Activated CD4-positive, alpha-beta T cell treated with anti-CD3 and anti-CD28 coated beads for 48 hours (primary cell): ENCODE measurements around the gene RGS3.
"Not testable (repeated sequence)": the region's sequence is repeated elsewhere in the genome, so short reads cannot be mapped to it uniquely, and the experiment has no call there.

Experiments
- DNase-seq: peaks from one replicate; pipeline ENCODE4 v3.0.0-alpha.2; 2020

The RGS3 gene

DNA sequence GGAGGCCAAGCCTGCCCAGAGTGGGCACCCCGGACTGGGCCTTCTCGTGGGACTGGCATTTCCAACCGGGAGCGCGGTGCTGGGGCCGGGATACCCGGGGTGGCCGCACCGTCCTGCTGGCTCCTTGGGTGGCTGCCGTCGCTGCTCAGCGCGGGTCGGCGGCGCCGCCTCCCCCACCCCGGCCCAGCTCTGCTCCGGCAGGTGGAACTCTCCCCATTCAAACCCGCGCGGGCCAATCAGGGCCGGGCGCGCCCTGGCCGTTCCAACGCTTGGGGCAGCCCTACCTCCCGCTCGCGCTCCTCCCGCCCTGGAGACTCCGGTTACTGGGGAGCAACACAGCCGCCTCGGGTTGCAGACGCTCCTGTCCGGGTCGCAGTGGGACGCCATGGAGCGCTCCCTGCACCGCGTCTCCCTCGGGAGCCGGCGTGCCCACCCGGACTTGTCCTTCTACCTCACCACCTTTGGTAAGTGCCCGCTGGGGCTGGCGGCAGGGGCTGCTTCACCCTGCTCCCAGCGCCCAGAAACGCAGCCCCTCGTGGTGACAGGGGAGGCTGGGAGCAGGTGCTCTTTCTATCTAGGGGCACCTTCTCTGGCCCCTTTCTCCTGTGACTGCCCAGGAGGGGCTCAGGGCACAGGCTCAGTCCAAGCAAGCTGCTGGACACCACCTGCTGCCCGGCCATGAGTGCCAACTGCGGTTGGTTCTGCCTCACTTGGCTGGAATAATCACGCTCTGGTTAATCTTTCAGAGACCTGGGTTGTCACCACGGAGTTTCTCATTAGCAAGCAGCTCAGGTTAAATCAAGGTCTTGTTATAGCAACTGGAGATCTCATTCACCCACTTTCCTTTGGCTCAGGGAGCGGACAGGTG, at the start of gene RGS3:
Gene RGS3 (plus strand): TSS at position 310 of the 868 bp plus-strand sequence. CDS start 76 bp downstream, at position 386.
- no peak for DNase-seq

DNA sequence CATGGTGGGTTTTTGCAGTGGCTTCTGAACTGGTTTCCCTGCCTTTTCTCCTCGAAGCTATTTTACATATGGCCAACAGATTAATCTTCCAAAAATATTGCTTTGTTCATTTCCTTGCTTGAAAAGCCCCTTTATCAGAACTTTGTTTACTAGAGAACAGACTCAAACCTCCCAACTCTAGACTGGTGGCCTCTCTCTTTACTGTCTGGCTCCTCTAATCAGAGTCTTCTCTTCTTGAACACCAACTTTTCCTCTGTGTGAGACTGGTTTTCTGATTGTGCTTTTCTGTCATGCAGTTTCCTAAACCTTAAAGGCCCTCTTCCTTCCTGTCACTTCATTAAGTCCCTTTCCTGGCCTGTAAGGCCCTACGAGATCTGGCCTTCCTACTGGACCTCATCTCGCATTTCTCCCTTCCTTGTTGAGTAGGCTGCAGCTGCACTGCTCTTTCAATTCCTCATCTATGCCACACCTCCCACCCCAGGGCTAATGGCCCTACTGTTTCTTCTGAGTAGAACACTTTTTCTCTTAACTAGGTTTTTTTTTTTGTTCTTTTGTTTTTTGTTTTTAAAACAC, 47.3 kb upstream of the RGS3 start:
- DNase-seq = no peak

DNA sequence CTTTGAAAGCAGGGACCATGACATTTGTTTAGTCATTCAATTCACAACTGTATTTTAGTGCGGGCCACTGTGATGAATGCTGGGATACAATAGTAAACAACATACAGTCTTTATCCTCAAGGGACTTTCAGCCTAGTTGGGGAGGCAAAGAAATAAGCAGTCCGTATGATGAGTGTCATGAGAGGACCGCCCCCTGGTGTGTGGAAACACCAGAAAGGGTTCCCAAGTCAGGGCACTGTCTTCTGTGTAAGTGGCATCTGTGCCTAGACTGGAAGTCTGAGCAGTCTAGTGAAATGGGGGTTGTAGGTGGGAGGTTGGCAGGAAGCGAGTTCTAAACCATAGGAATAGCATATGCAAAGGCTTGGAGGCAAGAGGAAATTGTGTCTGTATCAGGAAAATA, 46.2 kb upstream of the RGS3 start:
- no peak for DNase-seq

DNA sequence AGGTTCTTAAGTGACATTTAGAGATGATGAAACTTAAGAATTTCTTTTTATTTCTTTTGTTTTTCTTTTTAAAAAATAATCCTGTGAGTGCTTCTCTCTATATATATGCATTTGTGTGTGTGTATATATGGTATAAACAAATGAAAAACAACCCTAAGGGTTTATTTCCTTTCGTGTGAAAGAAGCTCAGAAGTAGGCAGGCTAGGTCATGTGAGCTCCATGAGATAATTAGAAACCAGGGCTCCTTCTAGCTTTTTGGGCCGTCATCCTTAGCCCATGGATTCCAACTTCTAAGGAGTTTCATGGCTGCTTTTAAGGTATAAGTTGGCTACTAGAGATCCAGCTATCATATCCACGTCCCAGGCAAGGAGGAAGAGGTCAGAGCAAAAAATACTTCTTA, 41.8 kb upstream of the RGS3 start:
- no peak for DNase-seq

DNA sequence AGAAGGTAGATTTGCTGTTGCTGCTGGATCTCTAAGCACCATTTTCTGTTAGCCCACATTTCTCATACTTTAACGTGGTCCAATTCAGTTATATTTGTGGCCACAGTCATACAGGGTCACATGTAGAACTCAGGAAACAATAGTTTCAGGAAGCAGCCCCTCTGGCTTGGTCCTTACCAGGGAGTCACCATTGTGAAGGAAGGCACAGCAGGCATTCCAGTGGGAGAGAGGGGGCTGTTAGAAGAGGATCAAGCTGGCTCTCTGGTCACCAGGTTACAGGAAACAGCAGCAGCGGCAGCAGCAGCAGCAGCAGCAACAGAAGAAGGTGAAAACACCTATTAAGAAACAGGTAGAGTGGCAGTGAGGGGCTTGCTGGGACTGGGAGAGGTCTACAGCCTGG, 38.5 kb upstream of the RGS3 start:
- no peak for DNase-seq

DNA sequence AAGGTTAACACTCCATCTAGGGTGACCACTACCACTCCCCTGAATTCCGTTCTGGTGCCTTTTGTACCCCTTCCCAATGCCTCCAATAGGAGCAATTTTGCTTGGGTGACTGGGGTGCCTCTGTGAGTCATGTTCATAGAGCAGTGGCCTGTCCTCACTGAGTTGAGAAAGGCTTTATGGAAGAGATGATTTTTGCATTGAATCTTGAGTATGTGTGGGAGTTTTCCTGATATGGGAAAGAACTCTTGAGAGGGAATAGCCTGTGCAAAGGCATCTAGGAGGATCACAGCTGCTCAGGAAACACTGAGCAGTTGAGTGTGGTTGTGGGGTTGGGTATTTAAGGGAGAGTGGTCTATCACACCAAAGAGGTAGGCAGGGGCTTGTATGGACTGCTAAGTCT, 36.8 kb upstream of the RGS3 start:
- DNase-seq = no peak

DNA sequence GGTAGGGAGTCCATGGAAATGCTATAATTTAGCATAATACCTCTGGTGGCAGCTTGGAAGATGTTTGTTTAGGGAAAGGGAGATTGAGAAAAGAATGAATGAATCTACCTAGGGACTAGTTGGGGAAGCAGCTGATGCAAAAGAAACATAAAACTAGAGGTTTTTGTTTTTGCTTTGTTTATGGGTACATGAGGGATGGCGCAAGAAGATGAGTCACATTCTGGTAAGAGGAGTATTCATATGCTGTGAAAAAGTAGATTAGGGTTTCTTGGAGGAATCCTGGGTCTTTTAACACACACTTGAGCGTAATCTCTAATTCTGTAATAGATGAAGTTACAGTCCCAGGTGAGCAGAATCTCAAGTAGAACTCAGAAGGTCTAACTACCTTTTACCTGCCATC, 35.9 kb upstream of the RGS3 start:
- no peak for DNase-seq

DNA sequence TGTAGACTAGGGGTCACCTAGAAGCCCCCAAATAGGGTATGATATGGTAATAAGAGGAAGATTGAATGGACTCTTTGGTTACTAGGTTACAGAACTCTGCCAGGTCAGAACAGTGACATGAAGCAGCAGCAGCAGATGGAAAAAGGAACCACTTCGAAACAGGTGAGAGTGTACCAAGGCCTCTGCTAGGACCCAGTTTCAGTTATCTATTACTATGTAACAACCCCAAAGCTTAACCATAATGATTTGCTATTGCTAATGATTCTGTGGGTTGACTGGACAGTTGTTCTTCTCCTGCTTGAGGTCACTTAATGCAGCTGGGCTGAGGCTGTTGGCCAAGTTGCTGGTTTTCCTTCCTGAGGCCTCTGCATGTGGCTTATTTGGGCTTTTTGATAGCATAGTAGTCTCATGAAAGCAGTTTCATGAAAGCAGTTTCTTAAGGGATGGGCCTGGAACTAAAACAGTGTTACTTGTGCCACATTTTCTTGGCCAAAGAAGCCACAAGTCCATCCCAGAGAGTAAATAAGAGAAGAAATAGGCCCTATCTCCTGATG, 35.4 kb upstream of the RGS3 start:
- DNase-seq = no peak

DNA sequence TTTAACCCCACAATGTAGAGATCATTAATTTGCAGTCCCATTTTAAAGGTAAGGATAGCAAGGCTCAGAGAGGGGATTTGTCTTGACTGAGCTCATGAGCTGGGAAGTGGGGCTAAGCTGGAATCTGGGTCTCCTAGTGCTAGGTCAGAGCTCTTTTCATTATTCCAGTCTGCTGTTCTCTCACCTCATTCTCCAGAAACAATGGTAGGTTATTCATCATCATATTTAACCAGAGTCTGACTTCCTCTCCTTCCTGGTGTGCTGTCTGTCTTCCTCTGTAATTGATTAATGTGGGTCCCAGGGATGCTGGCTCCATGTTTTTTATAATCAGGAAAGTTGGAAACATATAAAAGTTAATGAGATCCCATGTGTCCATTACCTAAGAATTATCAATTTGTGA, 32.3 kb upstream of the RGS3 start:
- no peak for DNase-seq

DNA sequence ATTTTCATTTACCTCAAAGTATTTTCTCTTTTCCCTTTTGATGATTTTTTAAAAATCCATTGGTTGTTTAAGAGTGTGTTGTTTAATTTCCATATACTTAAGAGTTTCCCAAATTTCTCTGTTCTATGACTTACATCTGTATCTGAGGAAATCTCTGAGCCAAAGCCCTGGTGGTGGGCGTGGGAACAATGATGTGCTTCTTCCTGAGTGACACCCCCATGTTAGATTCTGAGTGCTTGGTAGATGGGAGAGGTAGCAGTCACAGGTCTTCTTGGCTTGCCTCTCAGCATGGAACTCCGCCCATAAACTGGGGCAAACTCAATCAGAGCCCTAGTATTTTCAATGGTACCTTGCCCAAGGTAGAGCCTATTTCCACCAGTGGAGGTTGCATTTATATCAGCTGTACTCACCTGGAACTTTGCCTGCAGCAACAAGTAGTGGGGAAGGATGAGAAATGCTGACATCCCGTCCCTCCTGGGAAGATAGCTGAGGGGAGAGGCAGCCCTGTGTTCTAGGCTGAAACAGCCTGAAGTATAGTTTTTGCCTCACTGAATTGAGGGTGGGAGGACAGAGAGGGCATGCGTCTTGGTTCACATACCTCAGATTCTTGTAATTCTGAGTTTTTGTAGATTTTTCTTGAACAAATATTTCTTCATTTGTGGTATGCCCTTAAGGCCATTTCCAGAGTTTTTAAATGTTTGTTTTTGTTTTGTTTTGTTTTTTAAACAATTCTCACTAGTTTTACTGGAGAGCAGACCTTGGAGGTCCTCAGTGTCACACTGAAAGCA, 26.6 kb upstream of the RGS3 start:
- DNase-seq = no peak

DNA sequence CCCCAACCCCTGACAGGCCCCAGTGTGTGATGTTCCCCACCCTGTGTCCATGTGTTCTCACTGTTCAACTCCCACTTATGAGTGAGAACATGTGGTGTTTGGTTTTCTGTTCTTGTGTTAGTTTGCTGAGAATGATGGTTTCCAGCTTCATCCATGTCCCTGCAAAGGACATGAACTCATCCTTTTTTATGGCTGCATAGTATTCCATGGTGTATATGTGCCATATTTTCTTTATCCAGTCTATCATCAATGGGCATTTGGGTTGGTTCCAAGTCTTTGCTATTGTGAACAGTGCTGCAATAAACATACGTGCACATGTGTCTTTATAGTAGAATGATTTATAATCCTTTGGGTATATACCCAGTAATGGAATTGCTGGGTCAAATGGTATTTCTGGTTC, 25.8 kb upstream of the RGS3 start:
- DNase-seq = not testable (repeated sequence)

DNA sequence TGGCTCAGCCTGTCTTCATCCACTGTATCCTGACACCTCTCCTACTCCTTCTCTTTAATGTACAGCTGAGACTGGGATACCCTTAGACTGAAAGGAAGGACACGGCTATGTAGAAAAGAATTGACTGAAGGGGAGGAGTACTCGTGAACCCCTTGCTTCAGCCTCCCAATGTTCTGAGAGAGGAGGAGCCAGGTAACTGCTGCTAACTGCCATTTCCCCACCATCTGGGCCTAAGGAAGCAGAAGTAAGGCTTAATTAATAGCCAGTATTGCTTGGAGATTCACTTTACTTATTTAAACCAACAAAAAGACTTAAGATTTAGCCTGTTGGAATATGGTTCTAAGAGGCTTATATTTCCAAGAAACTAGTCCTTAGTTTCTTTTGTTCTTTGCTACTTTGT, 18.8 kb upstream of the RGS3 start:
- DNase-seq = no peak

DNA sequence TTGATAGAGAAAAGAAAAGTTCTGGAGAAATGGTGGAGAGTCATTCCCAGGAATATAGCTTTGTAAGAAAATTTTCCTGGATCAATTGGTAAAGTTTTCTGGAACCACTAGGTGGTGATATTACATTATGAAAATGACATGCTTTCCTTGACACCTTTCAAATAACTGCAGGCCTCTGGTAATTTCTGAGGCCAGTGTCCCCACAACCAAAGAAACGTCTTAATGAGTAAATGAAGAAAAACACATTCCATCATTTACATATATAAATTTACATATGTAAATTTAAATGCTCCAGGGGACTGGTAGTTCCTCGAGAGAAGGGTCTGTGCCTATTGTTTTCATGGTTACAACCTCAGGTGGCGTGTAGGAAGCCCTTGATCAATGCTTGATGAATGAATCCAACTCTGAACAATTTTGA, 17.2 kb upstream of the RGS3 start:
- DNase-seq = peak; percentile 9

DNA sequence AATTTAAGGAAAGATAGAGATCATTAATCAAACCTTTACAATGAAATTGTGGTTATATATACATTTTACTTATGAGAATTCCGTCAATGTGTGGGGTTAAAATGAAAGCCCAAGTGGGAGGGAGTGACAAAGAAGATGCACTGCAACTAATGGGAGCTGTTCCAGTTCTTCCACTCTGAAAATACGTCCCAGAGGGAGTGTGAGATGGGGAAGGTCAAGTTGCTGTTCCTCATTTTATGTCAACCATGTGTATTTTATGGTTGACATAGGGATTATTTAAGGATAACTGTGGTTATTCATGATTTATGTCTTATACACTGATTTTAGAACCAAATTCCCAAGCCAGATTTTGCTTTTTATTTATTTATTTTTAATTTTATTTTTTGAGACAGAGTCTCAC, 14.2 kb upstream of the RGS3 start:
- DNase-seq = no peak

DNA sequence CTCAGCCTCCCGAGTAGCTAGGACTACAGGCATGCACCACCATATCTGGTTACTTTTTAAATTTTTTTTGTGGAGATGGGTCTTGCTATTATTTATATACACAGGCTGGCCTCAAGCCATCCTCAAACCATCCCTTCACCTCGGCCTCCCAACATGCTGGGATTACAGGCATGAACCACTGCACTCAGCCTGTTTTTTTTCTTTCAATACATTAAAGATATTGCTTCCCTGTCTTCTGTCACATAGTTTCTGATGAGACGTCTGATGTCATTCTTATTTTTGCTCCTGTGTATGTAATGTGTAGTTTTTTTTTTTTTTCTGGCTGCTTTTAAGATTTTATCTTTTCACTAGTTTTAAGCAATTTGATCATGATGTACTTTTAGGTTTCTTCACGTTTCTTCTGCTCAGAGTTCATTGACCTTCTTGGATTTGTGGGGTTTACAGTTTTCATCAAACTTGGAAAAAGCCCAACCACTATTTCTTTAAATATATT, 11.4 kb upstream of the RGS3 start:
- no peak for DNase-seq

DNA sequence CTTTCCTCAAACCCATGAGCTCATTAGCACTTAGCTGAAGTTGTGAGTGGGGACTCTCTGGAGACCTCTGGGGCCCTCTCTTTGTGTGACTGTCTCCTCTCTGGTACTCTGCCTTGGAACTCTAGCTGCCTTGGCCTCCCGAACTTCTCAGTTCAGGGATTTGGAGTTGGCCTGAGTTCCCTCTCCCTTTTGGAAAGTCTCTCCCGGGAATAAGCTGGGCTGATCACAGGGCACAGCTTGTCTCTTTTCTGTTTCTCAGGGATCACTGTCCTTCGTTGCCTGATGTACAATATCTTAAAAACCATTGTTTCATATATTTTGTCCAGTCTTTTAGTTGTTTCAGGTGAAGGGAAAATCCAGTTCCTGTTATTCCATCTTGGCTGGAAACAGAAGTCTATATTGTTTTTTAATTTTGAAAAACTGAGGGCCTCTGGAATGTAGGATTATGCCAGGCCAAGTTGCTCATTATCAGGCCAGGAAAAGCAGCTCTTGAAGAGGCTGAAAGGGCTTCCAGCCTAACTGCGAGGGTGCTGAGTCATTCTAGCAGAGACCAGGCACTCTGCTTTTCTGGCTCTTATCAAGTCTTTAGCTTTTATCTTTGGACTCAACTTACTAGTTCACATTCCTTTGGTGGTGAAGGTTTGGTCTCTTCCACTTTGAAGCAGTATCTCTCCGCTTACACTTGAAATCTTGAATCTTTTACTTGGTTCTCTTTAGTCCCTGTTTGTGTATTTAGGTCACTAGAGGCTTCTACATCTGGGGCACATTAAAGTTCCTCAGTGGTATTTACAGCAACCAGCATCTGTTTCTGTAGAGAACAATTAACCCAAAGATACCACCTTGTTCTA, 8.4 kb upstream of the RGS3 start:
- peak; percentile 26 for DNase-seq

DNA sequence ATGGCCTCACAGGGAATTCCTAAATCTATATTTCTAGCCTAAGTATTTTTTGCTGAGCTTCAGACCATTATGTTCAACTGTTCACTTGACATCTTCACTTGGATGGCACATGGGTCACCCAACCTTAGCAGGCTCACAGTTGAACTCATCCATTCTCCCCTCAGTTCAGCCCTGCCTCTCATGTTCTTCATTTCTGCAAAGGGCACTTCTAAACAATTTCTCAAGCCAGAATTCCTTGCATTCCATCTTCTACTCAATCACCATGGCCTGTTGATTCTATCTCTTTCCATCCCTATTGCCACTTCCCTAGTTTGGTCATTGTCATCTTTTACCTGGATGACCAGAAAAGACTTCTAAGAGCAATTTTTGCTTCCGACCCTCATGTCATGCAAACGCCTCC, 7.3 kb upstream of the RGS3 start:
- no peak for DNase-seq

DNA sequence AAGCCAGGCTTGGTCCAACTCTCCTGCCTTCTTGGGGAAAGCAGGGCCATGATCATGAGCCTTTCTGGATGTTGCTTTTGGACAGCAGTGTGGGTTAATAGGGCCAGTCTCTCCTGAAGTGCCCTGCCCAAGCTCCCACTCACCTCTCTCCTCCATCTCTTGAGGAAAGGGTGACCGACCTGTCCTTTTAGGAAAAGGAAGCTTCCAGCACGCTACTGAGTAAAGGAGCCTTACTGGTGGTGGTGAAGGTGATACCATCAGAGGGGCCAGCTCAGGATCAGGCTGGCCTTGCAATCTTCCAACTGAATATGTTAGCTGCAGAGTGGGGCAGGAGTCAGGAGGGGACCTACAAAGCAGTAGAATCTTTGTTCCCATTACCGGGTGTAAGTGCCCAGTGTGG, 2.2 kb upstream of the RGS3 start:
- DNase-seq = no peak

DNA sequence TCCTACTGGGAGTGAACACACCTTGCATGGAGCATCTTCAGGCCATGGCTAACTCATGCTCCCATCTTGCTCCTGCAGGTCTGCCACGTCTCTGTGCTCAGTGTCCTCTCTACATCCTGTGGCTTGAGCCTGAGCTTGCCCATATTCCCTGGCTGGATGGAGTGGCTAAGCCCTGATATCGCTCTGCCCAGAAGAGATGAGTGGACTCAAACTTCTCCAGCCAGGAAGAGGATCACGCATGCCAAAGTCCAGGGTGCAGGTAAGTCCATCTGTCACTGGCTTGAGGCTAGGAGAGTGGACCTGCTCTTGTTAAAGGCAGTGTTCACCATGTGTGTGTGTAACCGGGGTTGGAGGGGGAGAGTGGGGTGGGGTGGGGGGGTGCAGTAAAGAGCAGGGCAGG, 1.6 kb upstream of the RGS3 start:
- DNase-seq = no peak

DNA sequence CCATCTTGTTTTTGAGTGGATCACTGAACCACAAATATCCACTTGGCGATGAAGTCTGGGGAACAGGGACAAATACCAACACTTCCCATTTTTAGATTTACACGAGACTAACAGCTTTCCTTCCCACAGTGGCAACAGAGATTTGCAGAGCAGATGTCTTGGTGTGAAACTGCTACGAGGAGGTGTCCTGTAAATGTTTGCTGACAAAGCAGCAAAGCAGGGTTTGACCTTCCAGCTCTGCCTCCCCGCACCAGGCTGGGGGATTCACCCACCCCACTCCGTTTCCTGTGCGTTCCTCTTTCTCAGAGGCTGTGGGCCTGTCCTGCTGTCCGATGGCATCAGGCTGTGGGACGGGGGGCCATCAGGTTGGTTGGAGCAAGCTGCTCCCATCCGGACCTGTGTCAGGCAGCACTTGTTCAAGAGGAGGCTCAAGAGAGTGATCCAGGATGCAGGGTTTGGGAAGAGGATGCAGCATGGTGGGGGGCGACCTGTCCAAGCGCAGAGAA, 693 bp upstream of the RGS3 start:
- no peak for DNase-seq

DNA sequence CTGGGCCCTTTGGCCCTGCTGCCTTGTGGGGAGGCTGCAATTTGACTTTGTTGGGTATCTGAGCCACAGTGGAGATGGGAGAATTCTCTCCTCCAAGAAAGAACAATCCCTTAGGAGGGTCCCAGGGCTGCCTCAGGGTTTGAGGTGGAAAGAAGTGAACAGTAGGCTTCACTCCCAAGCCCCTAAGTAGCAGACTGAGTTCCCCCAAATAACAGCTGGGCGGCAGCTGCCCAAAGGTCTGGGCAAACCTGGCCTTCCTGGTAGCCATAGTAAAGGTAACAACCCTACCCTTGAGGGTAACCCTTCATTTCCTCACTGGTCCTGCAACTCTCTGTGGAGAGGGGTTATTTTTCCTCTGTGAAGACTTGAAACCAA, 746 bp downstream of the RGS3 start:
- DNase-seq = no peak

DNA sequence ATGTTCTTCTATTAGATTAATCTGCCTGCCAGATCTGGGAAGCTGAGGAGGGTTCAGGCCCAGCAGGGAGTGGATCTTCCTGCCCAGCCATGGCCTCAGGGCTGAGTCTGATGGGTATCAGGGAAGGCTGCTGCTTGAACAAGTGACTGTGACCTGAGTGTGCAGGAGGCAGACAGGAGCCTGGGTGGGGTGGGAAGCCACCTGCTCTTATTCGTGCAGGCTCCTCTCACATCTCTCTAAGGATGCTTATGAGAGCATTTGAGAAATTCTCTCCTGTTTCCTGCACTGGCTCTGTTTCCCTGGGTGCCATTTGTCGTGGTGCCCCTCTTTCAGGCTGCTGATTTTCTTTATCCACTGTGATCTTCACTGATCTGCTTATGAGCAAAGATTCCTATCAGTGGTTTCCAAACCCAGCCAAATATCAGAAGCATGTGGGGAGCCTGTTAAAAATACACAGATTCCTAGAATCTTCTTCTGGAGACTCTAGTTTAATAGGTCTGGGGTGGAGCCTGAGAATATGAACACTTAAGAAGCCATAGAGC, 2.1 kb downstream of the RGS3 start:
- DNase-seq = no peak
